Measurements from ENCODE around the gene UBQLN1.

GRCh38 chr9:83701769-83702168, 6.0 kb downstream of the UBQLN1 start:
- no peak for TF ChIP-seq CTCF (IDR thresholded peaks at IDR 0.05)
- TF ChIP-seq POLR2A (IDR thresholded peaks at IDR 0.05): no peak

Measured in testis (tissue), 2 donors.